Glutamatergic neuron (in vitro differentiated cells): Measurements from ENCODE around the gene NTF3. TPM values are rescaled to one million over a fixed set of nuclear protein-coding genes. Genes with fewer than 3 reads are reported as not detected.

Experiments used
- DNase-seq: peaks from one replicate; pipeline ENCODE4 v3.0.0; 2022
- H3K27ac Mint-ChIP-seq: one replicate; pipeline ENCODE4 v1.8.0; 2020; ENCODE audit warnings: mild to moderate bottlenecking, mixed read lengths, inconsistent platforms; ENCODE audit not compliant: unreplicated experiment
- H3K27me3 Mint-ChIP-seq: one replicate; pipeline ENCODE4 v1.8.0; 2020; ENCODE audit warnings: mild to moderate bottlenecking, moderate library complexity, mixed read lengths, inconsistent platforms; ENCODE audit not compliant: unreplicated experiment
- H3K36me3 Mint-ChIP-seq: one replicate; pipeline ENCODE4 v1.8.0; 2020; ENCODE audit warnings: mild to moderate bottlenecking, mixed read lengths, inconsistent platforms; ENCODE audit not compliant: unreplicated experiment
- H3K4me1 Mint-ChIP-seq: one replicate; pipeline ENCODE4 v1.8.0; 2020; ENCODE audit warnings: mild to moderate bottlenecking, low read depth, mixed read lengths, inconsistent platforms; ENCODE audit not compliant: unreplicated experiment
- H3K4me3 Mint-ChIP-seq: one replicate; pipeline ENCODE4 v1.8.0; 2020; ENCODE audit warnings: mild to moderate bottlenecking, mixed read lengths, inconsistent platforms; ENCODE audit not compliant: unreplicated experiment
- H3K9me3 Mint-ChIP-seq: one replicate; pipeline ENCODE4 v1.8.0; 2020; ENCODE audit warnings: mild to moderate bottlenecking, moderate library complexity, mixed read lengths, inconsistent platforms; ENCODE audit not compliant: unreplicated experiment
- CTCF ChIP-seq: fragments of 200-600 bp; sonication (generic); IDR thresholded peaks from one replicate; pipeline ENCODE4 v1.5.0; 2021; ENCODE audit not compliant: partially characterized antibody, unreplicated experiment
- total RNA-seq: library from RNA; stranded (reverse); fragmentation: NEBNext Ultra II Directional; extraction: Animal tissue kit (Norgen Biotek cat#: 25700); gene quantifications from one replicate; pipeline ENCODE4 v1.2.1, GENCODE V29; 2021; ENCODE audit not compliant: unreplicated experiment

NTF3 gene
- total RNA-seq, 1 donor from 2014 or later, result 5.0 TPM

GRCh38 chr12:5520831-5521230 is 88.9 kb downstream of the NTF3 start:
- no peaks in the 10 kb centered on the region for H3K36me3 Mint-ChIP-seq
- H3K4me1 Mint-ChIP-seq, result peaks cover 6% of the 10 kb centered on the region
- no peak for TF ChIP-seq CTCF
- H3K27me3 Mint-ChIP-seq, result peaks cover 4% of the 10 kb centered on the region
- no peak overlapping the region for H3K4me3 Mint-ChIP-seq
- H3K9me3 Mint-ChIP-seq, result no peaks in the 10 kb centered on the region
- H3K27ac Mint-ChIP-seq, result no peak overlapping the region
- no peak for DNase-seq

- Mint-ChIP-seq H3K36me3 (no peaks in the 10 kb centered on the region), H3K9me3 (no peaks in the 10 kb centered on the region), H3K27ac (no peak overlapping the region), H3K4me3 (no peak overlapping the region), H3K4me1 (peaks cover 6% of the 10 kb centered on the region), H3K27me3 (peaks cover 4% of the 10 kb centered on the region)
- TF ChIP-seq CTCF, result no peak
- DNase-seq, result no peak
Observed at GRCh38 chr12:5521456-5522325, 89.8 kb downstream of the NTF3 start.

- no peak for DNase-seq
- Mint-ChIP-seq H3K4me1 (peaks cover 2% of the 10 kb centered on the region), H3K36me3 (no peaks in the 10 kb centered on the region), H3K27me3 (peaks cover 4% of the 10 kb centered on the region), H3K27ac (no peak overlapping the region), H3K4me3 (no peak overlapping the region), H3K9me3 (no peaks in the 10 kb centered on the region)
- TF ChIP-seq CTCF, result no peak
Observed at GRCh38 chr12:5522432-5523335, 90.8 kb downstream of the NTF3 start.

GRCh38 chr12:5523396-5524115 is 91.6 kb downstream of the NTF3 start:
- peaks cover 4% of the 10 kb centered on the region for H3K27me3 Mint-ChIP-seq
- H3K27ac Mint-ChIP-seq, result no peak overlapping the region
- H3K36me3 Mint-ChIP-seq, result no peaks in the 10 kb centered on the region
- no peaks in the 10 kb centered on the region for H3K9me3 Mint-ChIP-seq
- H3K4me1 Mint-ChIP-seq, result peaks cover 2% of the 10 kb centered on the region
- no peak for DNase-seq
- no peak for TF ChIP-seq CTCF
- no peak overlapping the region for H3K4me3 Mint-ChIP-seq
